ENCODE results near the gene DEAF1. TPM values are rescaled to one million over a fixed set of nuclear protein-coding genes. Genes with fewer than 3 reads are reported as not detected.

Gene DEAF1
- total and polyA plus RNA-seq, 10 of the 15 experiments (the other 5 are each of a cell fraction or from before 2014, with no cell fraction given) = 0.68 to 51.3 (median 25.9) TPM

- intact Hi-C loops (cut with micrococcal nuclease; ENCODE audit: unreplicated experiment) = loop anchor here (5.0 kb wide), 1 partner anchor 105 kb away; no protein-coding TSS in a partner anchor
- no peak for DNase-seq (ENCODE audit: low read depth, low spot score)
- ChIA-PET CTCF (no interaction called here), RAD21 (ENCODE audit: unreplicated experiment) (no interaction called here), POLR2A (no interaction called here), SMC1A (ENCODE audit: uncharacterized antibody, unreplicated experiment) (no interaction called here)
- no peak overlapping the region for H3K9ac ChIP-seq (ENCODE audit: control insufficient read depth, insufficient read depth, low read length)
- peaks cover 7 to 15% of the 10 kb centered on the region in 2 experiments; a peak in 3 of 4 replicates for H3K36me3 ChIP-seq (ENCODE audit: control insufficient read depth in 2 of 2, insufficient read depth in 2 of 2, low read length in 1 of 2)
- no peak for ATAC-seq
- no peaks in the 10 kb centered on the region for H3K27me3 ChIP-seq (replicated peaks in 1 of 2; ENCODE audit: control insufficient read depth in 2 of 2, insufficient read depth in 2 of 2, low read length in 1 of 2)
- peaks cover 14% of the 10 kb centered on the region for H3K4me1 ChIP-seq (ENCODE audit: control insufficient read depth, insufficient read depth, low read length)
- no peak for FAIRE-seq
- no peaks in the 10 kb centered on the region for H3K9me3 ChIP-seq (replicated peaks; ENCODE audit: control insufficient read depth, insufficient read depth, low read length)
- peaks cover 26% of the 10 kb centered on the region for H3K79me2 ChIP-seq (ENCODE audit: control insufficient read depth, insufficient read depth, low read length)
- no peak overlapping the region for H3K4me2 ChIP-seq (ENCODE audit: control insufficient read depth, insufficient read depth)
- no peak overlapping the region for H2AFZ ChIP-seq (ENCODE audit: control insufficient read depth, low read depth, low read length)
- BruUV-seq (replicated peaks) = no TSS peak
- H3K4me3 ChIP-seq = no peak overlapping the region
- no peak overlapping the region for H3K27ac ChIP-seq (ENCODE audit: control insufficient read depth, insufficient read depth)
- 93% methylated on average over 31 of the region's 57 CpGs for WGBS (ENCODE audit: insufficient coverage, insufficient replicate concordance, low lambda C conversion rate, missing lambda C conversion rate)
- H4K20me1 ChIP-seq (ENCODE audit: control insufficient read depth, insufficient read depth) = peaks cover 8% of the 10 kb centered on the region
- in situ Hi-C loops (cut with MboI) = no loop called here
- no peak for TF ChIP-seq SUPT20H (IDR thresholded peaks at IDR 0.05; ENCODE audit: borderline replicate concordance, control insufficient read depth, low read depth, low read length)
- TF ChIP-seq ZNF687 (IDR thresholded peaks at IDR 0.05) = no peak
- no peak for TF ChIP-seq ASH2L (IDR thresholded peaks at IDR 0.05; ENCODE audit: borderline replicate concordance, low read depth)
- no peak for TF ChIP-seq STAT3 (IDR thresholded peaks at IDR 0.05; ENCODE audit: low read depth, low read length)
- TF ChIP-seq DPF2 (IDR thresholded peaks at IDR 0.05) = no peak
- no peak for TF ChIP-seq HDAC6 (IDR thresholded peaks at IDR 0.05; ENCODE audit: unreplicated experiment)
- no peak for TF ChIP-seq ZBED1 (IDR thresholded peaks at IDR 0.05; ENCODE audit: borderline replicate concordance)
- no peak for TF ChIP-seq TCF3 (IDR thresholded peaks at IDR 0.05; ENCODE audit: borderline replicate concordance, insufficient read depth, low read depth, low read length)
- no peak for TF ChIP-seq RELB (IDR thresholded peaks at IDR 0.05; ENCODE audit: low read depth)
- no peak for TF ChIP-seq RUNX3 (IDR thresholded peaks at IDR 0.05; ENCODE audit: low read length)
- no peak for TF ChIP-seq TBL1XR1 (IDR thresholded peaks at IDR 0.05; ENCODE audit: low read depth, low read length)
- TF ChIP-seq EED (IDR thresholded peaks at IDR 0.05; ENCODE audit: low read depth) = no peak
- TF ChIP-seq ZBTB11 (CRISPR knock-in tag; IDR thresholded peaks at IDR 0.05) = no peak
- TF ChIP-seq SUZ12 (IDR thresholded peaks at IDR 0.05; ENCODE audit: unreplicated experiment) = no peak
- TF ChIP-seq IKZF2 (IDR thresholded peaks at IDR 0.05) = no peak
- TF ChIP-seq IKZF1 (conservative IDR thresholded peaks at IDR 0.05) = no peak
Observed at GRCh38 chr11:617199-617911, 77.7 kb downstream of the DEAF1 start.

Data from GM12878 (cell line).